Panc1 (cell line): ENCODE measurements around the gene SMARCB1. TPM values are rescaled to one million over a fixed set of nuclear protein-coding genes. Genes with fewer than 3 reads are reported as not detected.

Experiments used
- ATAC-seq: fragments of 200-7000 bp; cut with Tn5 transposase; 2 replicates; pipeline ENCODE4 v1.9.1; 2020; ENCODE audit warnings: mild to moderate bottlenecking, moderate library complexity
- BruUV-seq: library from RNA; stranded (reverse); fragments of 400-500 nt; replicated peaks from 2 replicates; lab custom pipeline; 2021; lab: Mats Ljungman, UMichigan
- CTCF ChIA-PET: fragments of 300-600 bp; sonication (Branson Sonifier 250); formaldehyde crosslinking; loops from one replicate; lab custom pipeline; 2022; ENCODE audit warnings: antibody characterized with exemption; lab: Charles Lee
- POLR2A ChIA-PET: fragments of 300-600 bp; sonication (Branson Sonifier 250); formaldehyde crosslinking; loops from one replicate; lab custom pipeline; 2022; ENCODE audit warnings: antibody characterized with exemption; lab: Charles Lee
- DNase-seq: peaks from one replicate; pipeline ENCODE4 v3.0.0-alpha.2; 2010; ENCODE audit warnings: low read depth, low spot score
- H3K27ac ChIP-seq: 2 replicates; pipeline ENCODE4 v1.5.1; 2011; ENCODE audit warnings: mild to moderate bottlenecking, low read length, inconsistent platforms
- H3K27me3 ChIP-seq: fragments of 200-500 bp; sonication (Bioruptor generic); 2 replicates; pipeline ENCODE4 v1.6.0; 2014; ENCODE audit warnings: low read length, inconsistent platforms; ENCODE audit not compliant: control insufficient read depth, insufficient read depth
- H3K36me3 ChIP-seq: fragments of 200-500 bp; sonication (Bioruptor generic); 2 replicates; pipeline ENCODE4 v1.5.1; 2014; ENCODE audit warnings: inconsistent platforms, mild to moderate bottlenecking, low read length, moderate library complexity; ENCODE audit not compliant: control insufficient read depth, insufficient read depth
- H3K4me1 ChIP-seq: 2 replicates; pipeline ENCODE4 v1.5.1; 2011; ENCODE audit warnings: inconsistent platforms, mild to moderate bottlenecking, low read length, moderate library complexity; ENCODE audit not compliant: control insufficient read depth, insufficient read depth
- H3K4me3 ChIP-seq, 2 experiments: 2 replicates each; pipeline ENCODE4 v1.5.1; 2011 to 2012; ENCODE audit warnings: low read depth in 2 of 2, low read length in 2 of 2, mild to moderate bottlenecking in 2 of 2, inconsistent platforms in 1 of 2, moderate library complexity in 1 of 2
- H3K9me3 ChIP-seq: fragments of 200-500 bp; sonication (Bioruptor generic); 2 replicates; pipeline ENCODE4 v1.5.1; 2014; ENCODE audit warnings: low read depth, mild to moderate bottlenecking, inconsistent platforms, low read length, moderate library complexity; ENCODE audit not compliant: control insufficient read depth, insufficient read depth
- POLR2AphosphoS5 ChIP-seq: IDR thresholded peaks from 2 replicates; pipeline ENCODE4 v1.6.1; 2012; ENCODE audit warnings: mild to moderate bottlenecking, low read depth, low read length, moderate library complexity
- SIN3A ChIP-seq: IDR thresholded peaks from 2 replicates; pipeline ENCODE4 v1.6.1; 2012; ENCODE audit warnings: low read depth, mild to moderate bottlenecking, low read length, moderate library complexity, borderline replicate concordance; ENCODE audit not compliant: insufficient read depth
- TCF7L2 ChIP-seq: IDR thresholded peaks from 2 replicates; pipeline ENCODE4 v1.6.1; 2011; ENCODE audit warnings: mild to moderate bottlenecking, low read depth, low read length, inconsistent platforms
- in situ Hi-C: cut with HindIII; loops from 2 replicates; pipeline ENCODE4 v1.10.0; 2016; ENCODE audit warnings: low sequenced_read_pairs, low pct_unique_long_range_greater_than_20kb
- intact Hi-C: fragments of 100-400 bp; cut with micrococcal nuclease; formaldehyde crosslinking; loops from one replicate; pipeline ENCODE4 v1.10.0; 2022; ENCODE audit not compliant: unreplicated experiment
- total RNA-seq: library from RNA; stranded (reverse); gene quantifications from one replicate; pipeline ENCODE4 v1.2.1, GENCODE V29; 2021; ENCODE audit not compliant: unreplicated experiment
- TF ChIP-seq, protein P1 (sequence below): fragments of 450-650 bp; IDR thresholded peaks from 2 replicates; pipeline ENCODE4 v1.5.1; 2017; ENCODE audit warnings: mild to moderate bottlenecking
- TF ChIP-seq, protein P2 (sequence below), 2 experiments: IDR thresholded peaks; 2 replicates each; pipeline ENCODE4 v1.6.1; 2011 to 2012; ENCODE audit warnings: low read depth in 2 of 2, control low read depth in 1 of 2, low read length in 1 of 2, mild to moderate bottlenecking in 1 of 2, moderate library complexity in 1 of 2; ENCODE audit not compliant: insufficient read depth in 1 of 2

The SMARCB1 gene
- total RNA-seq, 1 experiment from 2014 or later: 70.2 TPM

DNA sequence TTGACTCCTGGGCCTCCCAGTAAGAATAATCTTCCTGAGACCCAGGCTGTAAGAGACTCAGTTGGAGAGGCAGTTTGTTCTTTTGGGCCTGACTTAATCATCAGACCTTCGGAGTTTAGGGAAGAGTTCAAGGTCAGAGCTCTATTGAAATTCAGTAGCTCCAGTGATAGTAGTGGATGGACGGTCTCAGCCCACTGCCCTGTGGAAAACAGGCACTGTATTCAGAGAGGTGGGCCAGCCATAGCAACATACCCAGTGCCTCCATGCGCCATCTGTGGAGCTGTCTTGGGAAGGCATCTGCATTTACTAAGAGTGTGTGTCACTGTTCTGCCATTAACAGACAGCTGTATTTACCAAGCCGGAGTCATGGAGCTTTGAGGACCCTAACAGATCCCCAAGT is 2.9 kb downstream of the SMARCB1 start:
- in situ Hi-C loops: no loop called here
- DNase-seq (no peak), ATAC-seq (no peak)
- ChIA-PET CTCF (no interaction called here), POLR2A (interaction anchor here (0.6 kb wide), 1 partner anchor 12 kb away, joined by 8 read pairs; no protein-coding TSS in a partner anchor)
- Histone ChIP-seq H3K36me3 (no peaks in the 10 kb centered on the region), H3K27ac (no peak overlapping the region), H3K9me3 (no peaks in the 10 kb centered on the region), H3K4me3 (no peak overlapping the region), H3K4me1 (peaks cover 4% of the 10 kb centered on the region; the same call in 1 of the 2 replicates), H3K27me3 (no peaks in the 10 kb centered on the region)
- no peak for TF ChIP-seq TCF7L2
- TF ChIP-seq SIN3A: no peak
- TF ChIP-seq, protein P1, sequence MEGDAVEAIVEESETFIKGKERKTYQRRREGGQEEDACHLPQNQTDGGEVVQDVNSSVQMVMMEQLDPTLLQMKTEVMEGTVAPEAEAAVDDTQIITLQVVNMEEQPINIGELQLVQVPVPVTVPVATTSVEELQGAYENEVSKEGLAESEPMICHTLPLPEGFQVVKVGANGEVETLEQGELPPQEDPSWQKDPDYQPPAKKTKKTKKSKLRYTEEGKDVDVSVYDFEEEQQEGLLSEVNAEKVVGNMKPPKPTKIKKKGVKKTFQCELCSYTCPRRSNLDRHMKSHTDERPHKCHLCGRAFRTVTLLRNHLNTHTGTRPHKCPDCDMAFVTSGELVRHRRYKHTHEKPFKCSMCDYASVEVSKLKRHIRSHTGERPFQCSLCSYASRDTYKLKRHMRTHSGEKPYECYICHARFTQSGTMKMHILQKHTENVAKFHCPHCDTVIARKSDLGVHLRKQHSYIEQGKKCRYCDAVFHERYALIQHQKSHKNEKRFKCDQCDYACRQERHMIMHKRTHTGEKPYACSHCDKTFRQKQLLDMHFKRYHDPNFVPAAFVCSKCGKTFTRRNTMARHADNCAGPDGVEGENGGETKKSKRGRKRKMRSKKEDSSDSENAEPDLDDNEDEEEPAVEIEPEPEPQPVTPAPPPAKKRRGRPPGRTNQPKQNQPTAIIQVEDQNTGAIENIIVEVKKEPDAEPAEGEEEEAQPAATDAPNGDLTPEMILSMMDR: no peak
- TF ChIP-seq POLR2AphosphoS5: no peak
- TF ChIP-seq, protein P2, sequence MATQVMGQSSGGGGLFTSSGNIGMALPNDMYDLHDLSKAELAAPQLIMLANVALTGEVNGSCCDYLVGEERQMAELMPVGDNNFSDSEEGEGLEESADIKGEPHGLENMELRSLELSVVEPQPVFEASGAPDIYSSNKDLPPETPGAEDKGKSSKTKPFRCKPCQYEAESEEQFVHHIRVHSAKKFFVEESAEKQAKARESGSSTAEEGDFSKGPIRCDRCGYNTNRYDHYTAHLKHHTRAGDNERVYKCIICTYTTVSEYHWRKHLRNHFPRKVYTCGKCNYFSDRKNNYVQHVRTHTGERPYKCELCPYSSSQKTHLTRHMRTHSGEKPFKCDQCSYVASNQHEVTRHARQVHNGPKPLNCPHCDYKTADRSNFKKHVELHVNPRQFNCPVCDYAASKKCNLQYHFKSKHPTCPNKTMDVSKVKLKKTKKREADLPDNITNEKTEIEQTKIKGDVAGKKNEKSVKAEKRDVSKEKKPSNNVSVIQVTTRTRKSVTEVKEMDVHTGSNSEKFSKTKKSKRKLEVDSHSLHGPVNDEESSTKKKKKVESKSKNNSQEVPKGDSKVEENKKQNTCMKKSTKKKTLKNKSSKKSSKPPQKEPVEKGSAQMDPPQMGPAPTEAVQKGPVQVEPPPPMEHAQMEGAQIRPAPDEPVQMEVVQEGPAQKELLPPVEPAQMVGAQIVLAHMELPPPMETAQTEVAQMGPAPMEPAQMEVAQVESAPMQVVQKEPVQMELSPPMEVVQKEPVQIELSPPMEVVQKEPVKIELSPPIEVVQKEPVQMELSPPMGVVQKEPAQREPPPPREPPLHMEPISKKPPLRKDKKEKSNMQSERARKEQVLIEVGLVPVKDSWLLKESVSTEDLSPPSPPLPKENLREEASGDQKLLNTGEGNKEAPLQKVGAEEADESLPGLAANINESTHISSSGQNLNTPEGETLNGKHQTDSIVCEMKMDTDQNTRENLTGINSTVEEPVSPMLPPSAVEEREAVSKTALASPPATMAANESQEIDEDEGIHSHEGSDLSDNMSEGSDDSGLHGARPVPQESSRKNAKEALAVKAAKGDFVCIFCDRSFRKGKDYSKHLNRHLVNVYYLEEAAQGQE (IDR thresholded peaks at IDR 0.05; ENCODE audit: insufficient read depth in 1 of 2, low read depth in 2 of 2, low read length in 1 of 2): no peak
- intact Hi-C loops: no loop called here
- BruUV-seq: no TSS peak

DNA sequence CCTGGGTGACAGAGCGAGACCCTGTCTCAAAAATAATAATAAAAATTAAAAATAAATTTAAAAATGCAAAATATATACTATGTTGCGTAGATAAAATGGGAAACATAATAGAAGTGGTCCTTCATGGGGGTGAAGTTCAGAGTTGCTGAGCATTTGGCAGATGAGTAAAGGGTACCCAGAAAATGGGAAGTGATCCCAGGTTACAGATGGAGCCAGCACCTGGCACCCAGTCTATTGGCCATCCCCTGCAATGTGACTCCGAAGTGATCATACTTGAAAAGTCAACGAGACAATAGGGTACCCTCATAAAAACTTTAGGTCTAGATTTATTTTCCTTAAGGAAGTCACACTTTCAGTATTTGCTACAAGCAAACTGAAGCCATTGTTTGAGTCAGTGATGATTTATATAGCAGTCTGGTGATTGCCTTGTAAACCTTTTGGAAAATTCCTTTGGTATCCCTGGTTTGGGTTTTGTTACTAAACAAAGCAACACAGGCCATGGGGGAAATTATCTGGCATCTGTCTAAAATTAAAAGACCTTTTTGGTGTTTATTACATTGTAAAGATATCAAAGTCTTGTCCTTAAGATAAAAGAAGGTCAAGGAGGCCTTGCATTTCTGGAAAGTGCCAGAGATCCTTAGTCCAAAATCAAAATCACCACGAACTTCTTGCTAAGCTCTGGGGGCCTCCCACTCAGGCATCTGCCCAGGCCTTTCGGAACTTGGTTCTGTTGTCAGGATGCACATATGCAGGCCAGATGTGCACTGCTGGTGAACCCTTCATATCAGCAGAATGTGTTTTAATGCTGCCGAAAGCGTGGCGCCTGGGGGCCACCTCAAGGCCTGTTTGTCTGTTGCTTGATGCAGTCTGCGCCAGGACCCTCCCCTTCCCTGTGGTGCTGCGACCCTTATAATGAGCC is 4.3 kb downstream of the SMARCB1 start:
- CTCF ChIA-PET: no interaction called here
- BruUV-seq: no TSS peak

More for the DNA sequence above, 4.3 kb downstream of the SMARCB1 start:
- DNase-seq (no peak), ATAC-seq (no peak)
- POLR2A ChIA-PET: no interaction called here
- no peaks in the 10 kb centered on the region for H3K27me3 ChIP-seq
- H3K9me3 ChIP-seq: no peaks in the 10 kb centered on the region
- no peak overlapping the region for H3K27ac ChIP-seq
- TF ChIP-seq POLR2AphosphoS5: no peak
- no peak for TF ChIP-seq TCF7L2
- TF ChIP-seq, protein P1: no peak
- TF ChIP-seq SIN3A: no peak
- H3K4me1 ChIP-seq: peaks cover 4% of the 10 kb centered on the region; the same call in 1 of the 2 replicates
- in situ Hi-C loops: no loop called here
- H3K36me3 ChIP-seq: no peaks in the 10 kb centered on the region
- H3K4me3 ChIP-seq: no peak overlapping the region
- intact Hi-C loops: no loop called here
